ENCODE data around the gene TDRD9. TPM values are rescaled to one million over a fixed set of nuclear protein-coding genes. Genes with fewer than 3 reads are reported as not detected.

Gene TDRD9, protein sequence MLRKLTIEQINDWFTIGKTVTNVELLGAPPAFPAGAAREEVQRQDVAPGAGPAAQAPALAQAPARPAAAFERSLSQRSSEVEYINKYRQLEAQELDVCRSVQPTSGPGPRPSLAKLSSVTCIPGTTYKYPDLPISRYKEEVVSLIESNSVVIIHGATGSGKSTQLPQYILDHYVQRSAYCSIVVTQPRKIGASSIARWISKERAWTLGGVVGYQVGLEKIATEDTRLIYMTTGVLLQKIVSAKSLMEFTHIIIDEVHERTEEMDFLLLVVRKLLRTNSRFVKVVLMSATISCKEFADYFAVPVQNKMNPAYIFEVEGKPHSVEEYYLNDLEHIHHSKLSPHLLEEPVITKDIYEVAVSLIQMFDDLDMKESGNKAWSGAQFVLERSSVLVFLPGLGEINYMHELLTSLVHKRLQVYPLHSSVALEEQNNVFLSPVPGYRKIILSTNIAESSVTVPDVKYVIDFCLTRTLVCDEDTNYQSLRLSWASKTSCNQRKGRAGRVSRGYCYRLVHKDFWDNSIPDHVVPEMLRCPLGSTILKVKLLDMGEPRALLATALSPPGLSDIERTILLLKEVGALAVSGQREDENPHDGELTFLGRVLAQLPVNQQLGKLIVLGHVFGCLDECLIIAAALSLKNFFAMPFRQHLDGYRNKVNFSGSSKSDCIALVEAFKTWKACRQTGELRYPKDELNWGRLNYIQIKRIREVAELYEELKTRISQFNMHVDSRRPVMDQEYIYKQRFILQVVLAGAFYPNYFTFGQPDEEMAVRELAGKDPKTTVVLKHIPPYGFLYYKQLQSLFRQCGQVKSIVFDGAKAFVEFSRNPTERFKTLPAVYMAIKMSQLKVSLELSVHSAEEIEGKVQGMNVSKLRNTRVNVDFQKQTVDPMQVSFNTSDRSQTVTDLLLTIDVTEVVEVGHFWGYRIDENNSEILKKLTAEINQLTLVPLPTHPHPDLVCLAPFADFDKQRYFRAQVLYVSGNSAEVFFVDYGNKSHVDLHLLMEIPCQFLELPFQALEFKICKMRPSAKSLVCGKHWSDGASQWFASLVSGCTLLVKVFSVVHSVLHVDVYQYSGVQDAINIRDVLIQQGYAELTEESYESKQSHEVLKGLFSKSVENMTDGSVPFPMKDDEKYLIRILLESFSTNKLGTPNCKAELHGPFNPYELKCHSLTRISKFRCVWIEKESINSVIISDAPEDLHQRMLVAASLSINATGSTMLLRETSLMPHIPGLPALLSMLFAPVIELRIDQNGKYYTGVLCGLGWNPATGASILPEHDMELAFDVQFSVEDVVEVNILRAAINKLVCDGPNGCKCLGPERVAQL (N-terminal part only)
- total RNA-seq (2014; rRNA removed; shearing (Covaris generic)) (not detected in 2 replicates), polyA plus RNA-seq (2016; fragmentation: Nextera tagmentation; extraction: Ambion mirVana) (not detected in 2 replicates)

GRCh38 chr14:103928011-103928890 is at the start of gene TDRD9:
Gene TDRD9, plus strand, starts transcription at chr14:103928456. Its CDS starts 54 bp downstream, at chr14:103928510.
- Histone ChIP-seq H3K27me3 (replicated peaks; ENCODE audit: insufficient read depth) (peaks cover 11% of the 10 kb centered on the region; the same call in 1 of the 2 replicates), H3K9me2 (ENCODE audit: insufficient read depth) (no peaks in the 10 kb centered on the region), H3K27ac (no peak within 1 kb of the TSS), H3K9ac (no peak within 1 kb of the TSS), H3K4me2 (ENCODE audit: unreplicated experiment) (no peak within 1 kb of the TSS), H3K4me3 (no peak within 1 kb of the TSS), H3K36me3 (ENCODE audit: low read depth) (no peaks in the 10 kb centered on the region), H3K79me2 (ENCODE audit: insufficient read depth) (no peaks in the 10 kb centered on the region), H3K9me3 (ENCODE audit: low read depth) (no peaks in the 10 kb centered on the region), H2AFZ (no peak within 1 kb of the TSS), H4K20me1 (ENCODE audit: insufficient read depth) (no peaks in the 10 kb centered on the region), H3K4me1 (ENCODE audit: insufficient read depth) (no peaks in the 10 kb centered on the region), H3F3A (ENCODE audit: insufficient read depth) (no peaks in the 10 kb centered on the region)
- DNase-seq = no peak
- WGBS, 2 experiments (ENCODE audit: low coverage in 1 of 2, low lambda C conversion rate in 2 of 2, missing lambda C conversion rate in 2 of 2) = 56 to 66% methylated on average over 40 to 96 of the region's 97 CpGs
- no peak for TF ChIP-seq EZH2 (IDR thresholded peaks at IDR 0.05; ENCODE audit: insufficient read depth, poor library complexity, severe bottlenecking)
- TF ChIP-seq EZH2phosphoT487 (IDR thresholded peaks at IDR 0.05; ENCODE audit: insufficient read depth, low read depth) = no peak
- in situ Hi-C loops (cut with MboI) = no loop called here

DNA sequence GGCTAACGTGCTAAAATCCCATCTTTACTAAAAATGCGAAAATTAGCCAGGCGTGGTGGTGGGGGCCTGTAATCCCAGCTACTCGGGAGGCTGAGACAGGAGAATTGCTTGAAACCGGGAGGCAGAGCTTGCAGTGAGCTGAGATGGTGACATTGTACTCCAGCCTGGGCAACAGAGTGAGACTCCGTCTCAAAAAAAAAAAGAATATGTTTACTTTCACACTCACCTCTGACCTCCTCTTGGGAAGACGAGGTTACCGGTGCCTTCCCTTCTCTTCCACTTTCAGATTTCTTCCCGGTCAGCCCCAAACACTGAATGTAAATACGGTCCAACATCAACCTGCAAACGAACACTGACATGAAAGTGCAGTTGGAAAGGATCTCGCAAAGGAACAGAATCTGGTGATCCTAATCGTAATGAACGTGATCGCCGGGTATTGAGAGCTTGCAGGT is 49.1 kb upstream of the TDRD9 start:
- Histone ChIP-seq H3K79me2 (ENCODE audit: insufficient read depth) (no peaks in the 10 kb centered on the region), H3F3A (ENCODE audit: insufficient read depth) (peaks cover 9% of the 10 kb centered on the region; the same call in 1 of the 2 replicates), H3K4me2 (ENCODE audit: unreplicated experiment) (no peak overlapping the region), H3K9ac (no peak overlapping the region), H3K36me3 (ENCODE audit: low read depth) (no peaks in the 10 kb centered on the region), H4K20me1 (ENCODE audit: insufficient read depth) (no peaks in the 10 kb centered on the region), H3K9me2 (ENCODE audit: insufficient read depth) (no peaks in the 10 kb centered on the region), H3K4me1 (ENCODE audit: insufficient read depth) (peaks cover 12% of the 10 kb centered on the region; the same call in 1 of the 2 replicates), H3K4me3 (no peak overlapping the region), H3K9me3 (ENCODE audit: low read depth) (no peaks in the 10 kb centered on the region), H3K27me3 (replicated peaks; ENCODE audit: insufficient read depth) (no peaks in the 10 kb centered on the region), H3K27ac (no peak overlapping the region), H2AFZ (no peak overlapping the region)
- DNase-seq = no peak
- in situ Hi-C loops (cut with MboI) = no loop called here
- no peak for TF ChIP-seq EZH2 (IDR thresholded peaks at IDR 0.05; ENCODE audit: insufficient read depth, poor library complexity, severe bottlenecking)
- no peak for TF ChIP-seq EZH2phosphoT487 (IDR thresholded peaks at IDR 0.05; ENCODE audit: insufficient read depth, low read depth)
- 94 to 95% methylated on average over 16 of the region's 16 CpGs for WGBS, 2 experiments (ENCODE audit: low coverage in 1 of 2, low lambda C conversion rate in 2 of 2, missing lambda C conversion rate in 2 of 2)

- Histone ChIP-seq H3K9ac (no peak overlapping the region), H3K4me2 (ENCODE audit: unreplicated experiment) (peak overlapping the region; percentile 89), H3K9me2 (ENCODE audit: insufficient read depth) (no peaks in the 10 kb centered on the region), H2AFZ (peak overlapping the region; percentile 55), H3K79me2 (ENCODE audit: insufficient read depth) (no peaks in the 10 kb centered on the region), H3K36me3 (ENCODE audit: low read depth) (no peaks in the 10 kb centered on the region), H3K4me3 (peak overlapping the region; percentile 63), H4K20me1 (ENCODE audit: insufficient read depth) (no peaks in the 10 kb centered on the region), H3K9me3 (ENCODE audit: low read depth) (no peaks in the 10 kb centered on the region), H3K4me1 (ENCODE audit: insufficient read depth) (peaks cover 12% of the 10 kb centered on the region; the same call in 1 of the 2 replicates), H3K27me3 (replicated peaks; ENCODE audit: insufficient read depth) (no peaks in the 10 kb centered on the region), H3F3A (ENCODE audit: insufficient read depth) (peaks cover 9% of the 10 kb centered on the region; the same call in 1 of the 2 replicates), H3K27ac (peak overlapping the region; percentile 11; the same call in 1 of the 2 replicates)
- in situ Hi-C loops (cut with MboI) = no loop called here
- WGBS, 2 experiments (ENCODE audit: low coverage in 1 of 2, low lambda C conversion rate in 2 of 2, missing lambda C conversion rate in 2 of 2) = 48 to 50% methylated on average over 33 to 34 of the region's 34 CpGs
- TF ChIP-seq EZH2phosphoT487 (IDR thresholded peaks at IDR 0.05; ENCODE audit: insufficient read depth, low read depth) (no peak), EZH2 (IDR thresholded peaks at IDR 0.05; ENCODE audit: insufficient read depth, poor library complexity, severe bottlenecking) (no peak)
- DNase-seq = peak; percentile 66
Observed at GRCh38 chr14:103879570-103880347, 48.5 kb upstream of the TDRD9 start.
